H9 (cell line): ENCODE measurements around the gene GRIK3. TPM values are rescaled to one million over a fixed set of nuclear protein-coding genes. Genes with fewer than 3 reads are reported as not detected.

Experiments used
- DNase-seq: peaks from one replicate; pipeline ENCODE4 v3.0.0-alpha.2; 2017
- H2AFZ ChIP-seq: one replicate; pipeline ENCODE4 v1.6.1; 2013; ENCODE audit warnings: mild to moderate bottlenecking, low read length, control low read depth, moderate library complexity
- H2AK5ac ChIP-seq: 2 replicates; pipeline ENCODE4 v1.6.1; 2013; ENCODE audit warnings: low read length, control low read depth, mixed read lengths; ENCODE audit not compliant: insufficient read length
- H2BK120ac ChIP-seq: one replicate; pipeline ENCODE4 v1.6.1; 2013; ENCODE audit warnings: low read depth, mild to moderate bottlenecking, low read length, control low read depth, inconsistent platforms; ENCODE audit not compliant: poor library complexity, severe bottlenecking
- H2BK12ac ChIP-seq: 2 replicates; pipeline ENCODE4 v1.6.1; 2013; ENCODE audit warnings: low read length, control low read depth, mixed read lengths, low read depth; ENCODE audit not compliant: insufficient read length
- H2BK15ac ChIP-seq: 2 replicates; pipeline ENCODE4 v1.6.1; 2013; ENCODE audit warnings: low read depth, low read length, control low read depth
- H2BK20ac ChIP-seq: one replicate; pipeline ENCODE4 v1.6.1; 2013; ENCODE audit warnings: low read depth, mild to moderate bottlenecking, low read length, control low read depth, inconsistent platforms; ENCODE audit not compliant: poor library complexity, severe bottlenecking
- H2BK5ac ChIP-seq: 2 replicates; pipeline ENCODE4 v1.6.1; 2013; ENCODE audit warnings: low read length, control low read depth, mixed read lengths; ENCODE audit not compliant: insufficient read length
- H3K14ac ChIP-seq: 2 replicates; pipeline ENCODE4 v1.6.1; 2013; ENCODE audit warnings: low read length, control low read depth; ENCODE audit not compliant: insufficient read depth
- H3K18ac ChIP-seq: 2 replicates; pipeline ENCODE4 v1.6.1; 2013; ENCODE audit warnings: low read depth, mild to moderate bottlenecking, mixed read lengths, low read length, control low read depth; ENCODE audit not compliant: insufficient read length
- H3K23ac ChIP-seq: 2 replicates; pipeline ENCODE4 v1.6.1; 2013; ENCODE audit warnings: low read length, control low read depth, mixed read lengths, low read depth; ENCODE audit not compliant: insufficient read length
- H3K23me2 ChIP-seq: 2 replicates; pipeline ENCODE4 v1.6.1; 2013; ENCODE audit warnings: low read depth, mild to moderate bottlenecking, mixed read lengths, low read length, control low read depth; ENCODE audit not compliant: insufficient read length, poor library complexity, severe bottlenecking
- H3K27ac ChIP-seq: 2 replicates; pipeline ENCODE4 v1.5.1; 2013; ENCODE audit warnings: low read length, control low read depth, mixed read lengths, low read depth; ENCODE audit not compliant: insufficient read length
- H3K27me3 ChIP-seq: 2 replicates; pipeline ENCODE4 v1.6.1; 2013; ENCODE audit warnings: low read length, control low read depth, inconsistent platforms; ENCODE audit not compliant: insufficient read depth
- H3K4ac ChIP-seq: 2 replicates; pipeline ENCODE4 v1.6.1; 2013; ENCODE audit warnings: low read depth, mild to moderate bottlenecking, control low read depth, inconsistent platforms, low read length, moderate library complexity
- H3K4me1 ChIP-seq: 2 replicates; pipeline ENCODE4 v1.6.1; 2013; ENCODE audit warnings: low read length, control low read depth, inconsistent platforms; ENCODE audit not compliant: insufficient read depth
- H3K4me2 ChIP-seq: 2 replicates; pipeline ENCODE4 v1.6.1; 2013; ENCODE audit warnings: low read length, control low read depth, mixed read lengths; ENCODE audit not compliant: insufficient read length, insufficient read depth
- H3K56ac ChIP-seq: 2 replicates; pipeline ENCODE4 v1.6.1; 2013; ENCODE audit warnings: low read depth, mild to moderate bottlenecking, mixed read lengths, low read length, control low read depth; ENCODE audit not compliant: insufficient read length
- H3K79me1 ChIP-seq: 2 replicates; pipeline ENCODE4 v1.6.1; 2013; ENCODE audit warnings: low read depth, mild to moderate bottlenecking, moderate library complexity, low read length, control low read depth, inconsistent platforms; ENCODE audit not compliant: insufficient read depth, poor library complexity, severe bottlenecking
- H3K79me2 ChIP-seq: 2 replicates; pipeline ENCODE4 v1.6.1; 2013; ENCODE audit warnings: low read length, control low read depth, inconsistent platforms; ENCODE audit not compliant: insufficient read depth
- H3K9ac ChIP-seq: 2 replicates; pipeline ENCODE4 v1.6.1; 2013; ENCODE audit warnings: low read length, control low read depth, mixed read lengths; ENCODE audit not compliant: insufficient read length; ENCODE audit errors: extremely low read depth
- H3K9me3 ChIP-seq: one replicate; pipeline ENCODE4 v1.6.1; 2013; ENCODE audit warnings: low read depth, low read length, inconsistent platforms; ENCODE audit not compliant: control insufficient read depth
- H3T11ph ChIP-seq: one replicate; pipeline ENCODE4 v1.6.1; 2013; ENCODE audit warnings: mild to moderate bottlenecking, low read length, control low read depth, inconsistent platforms
- H4K20me1 ChIP-seq: one replicate; pipeline ENCODE4 v1.6.1; 2013; ENCODE audit not compliant: control insufficient read depth, insufficient read length, insufficient read depth
- H4K5ac ChIP-seq: 2 replicates; pipeline ENCODE4 v1.6.1; 2013; ENCODE audit warnings: low read depth, mild to moderate bottlenecking, mixed read lengths, low read length, control low read depth; ENCODE audit not compliant: insufficient read length
- H4K8ac ChIP-seq: replicated peaks from 2 replicates; pipeline ENCODE4 v1.6.1; 2013; ENCODE audit warnings: low read length, control low read depth, mixed read lengths, low read depth; ENCODE audit not compliant: insufficient read length
- H4K91ac ChIP-seq: 2 replicates; pipeline ENCODE4 v1.6.1; 2013; ENCODE audit warnings: low read depth, mild to moderate bottlenecking, moderate library complexity, mixed read lengths, low read length, control low read depth; ENCODE audit not compliant: insufficient read length
- H3K27ac Mint-ChIP-seq, 3 experiments: 2 replicates in 2 of 3; 3 replicates in 1 of 3; pipeline ENCODE4 v1.8.0; 2020 to 2021; ENCODE audit warnings: mixed read lengths in 3 of 3, mild to moderate bottlenecking in 1 of 3, moderate library complexity in 1 of 3
- H3K27me3 Mint-ChIP-seq: 2 replicates; pipeline ENCODE4 v1.8.0; 2021; ENCODE audit warnings: low read depth, mild to moderate bottlenecking, moderate library complexity, mixed read lengths
- H3K36me3 Mint-ChIP-seq, 3 experiments: 2 replicates in 2 of 3; 3 replicates in 1 of 3; pipeline ENCODE4 v1.8.0; 2020 to 2021; ENCODE audit warnings: low read depth in 3 of 3, mixed read lengths in 3 of 3; ENCODE audit not compliant: insufficient read depth in 1 of 3
- H3K4me1 Mint-ChIP-seq, 2 experiments: 2 replicates each; pipeline ENCODE4 v1.8.0; 2020; ENCODE audit warnings: mixed read lengths in 2 of 2
- H3K4me3 Mint-ChIP-seq, 2 experiments: 2 replicates in 1 of 2; 3 replicates in 1 of 2; pipeline ENCODE4 v1.8.0; 2020 to 2021; ENCODE audit warnings: mild to moderate bottlenecking in 2 of 2, mixed read lengths in 2 of 2, moderate library complexity in 1 of 2
- H3K9me3 Mint-ChIP-seq, 2 experiments: 2 replicates in 1 of 2; 3 replicates in 1 of 2; pipeline ENCODE4 v1.8.0; 2020; ENCODE audit warnings: mild to moderate bottlenecking in 2 of 2, mixed read lengths in 2 of 2, moderate library complexity in 1 of 2
- CTCF ChIP-seq: fragments of 200-600 bp; sonication (generic); conservative IDR thresholded peaks from 3 replicates; pipeline ENCODE4 v1.8.0; 2021; ENCODE audit warnings: antibody characterized with exemption, mild to moderate bottlenecking
- WGBS: extraction: QIAGEN DNeasy Blood & Tissue Kit; methylation state at CpG from one replicate; pipeline ENCODE4 v1.1.7; 2013; ENCODE audit warnings: missing lambda C conversion rate, low lambda C conversion rate, mixed read lengths; ENCODE audit not compliant: insufficient read length; ENCODE audit errors: extremely low coverage; 5-methylcytosine and 5-hydroxymethylcytosine counted together
- total RNA-seq: library from RNA; stranded (reverse); gene quantifications from 2 replicates; pipeline ENCODE4 v1.2.1, GENCODE V29; 2021

The GRIK3 gene
- total RNA-seq, 1 experiment from 2014 or later: 1.7 TPM

- H3K4me3 Mint-ChIP-seq: no peak overlapping the region
- no peak overlapping the region for H3K4ac ChIP-seq
- WGBS: no CpG with 5 or more reads among the region's 4 CpGs
- no peaks in the 10 kb centered on the region for H4K20me1 ChIP-seq
- H2BK120ac ChIP-seq: no peak overlapping the region
- no peak overlapping the region for H2BK5ac ChIP-seq
- no peaks in the 10 kb centered on the region for H3K23me2 ChIP-seq
- H3K27ac ChIP-seq: no peak overlapping the region
- H3K9me3 Mint-ChIP-seq: no peaks in the 10 kb centered on the region
- H3T11ph ChIP-seq: no peak overlapping the region
- H3K9ac ChIP-seq: no peak overlapping the region
- H2AFZ ChIP-seq: no peak overlapping the region
- H3K23ac ChIP-seq: no peak overlapping the region
- H3K14ac ChIP-seq: no peak overlapping the region
- TF ChIP-seq CTCF: no peak
- H2BK20ac ChIP-seq: no peak overlapping the region
- no peaks in the 10 kb centered on the region for H3K79me2 ChIP-seq
- no peak overlapping the region for H3K4me2 ChIP-seq
- no peaks in the 10 kb centered on the region for H3K36me3 Mint-ChIP-seq
- DNase-seq: no peak
- no peaks in the 10 kb centered on the region for H3K9me3 ChIP-seq
- no peak overlapping the region for H2BK15ac ChIP-seq
- H3K27me3 ChIP-seq: no peaks in the 10 kb centered on the region
- H3K4me1 ChIP-seq: no peaks in the 10 kb centered on the region
- H3K79me1 ChIP-seq: no peaks in the 10 kb centered on the region
- no peak overlapping the region for H2BK12ac ChIP-seq
- no peak overlapping the region for H3K56ac ChIP-seq
- H3K27me3 Mint-ChIP-seq: peaks cover 31% of the 10 kb centered on the region
- H3K27ac Mint-ChIP-seq: no peak overlapping the region
- peaks cover 0 to 10% of the 10 kb centered on the region in 2 experiments; a peak in 1 of 4 replicates for H3K4me1 Mint-ChIP-seq
- no peak overlapping the region for H4K91ac ChIP-seq
- no peak overlapping the region for H4K8ac ChIP-seq
- no peak overlapping the region for H2AK5ac ChIP-seq
- no peak overlapping the region for H3K18ac ChIP-seq
- H4K5ac ChIP-seq: no peak overlapping the region
Observed at GRCh38 chr1:37069406-37069805, 35.1 kb upstream of the GRIK3 start.
